Lung (tissue), 12 donors: ENCODE results near the gene WWTR1. TPM values are rescaled to one million over a fixed set of nuclear protein-coding genes. Genes with fewer than 3 reads are reported as not detected.

ENCODE experiments used
- ATAC-seq: fragments of 200-7000 bp; cut with Tn5 transposase; one replicate; pipeline ENCODE4 v1.9.1; 2020; ENCODE audit warnings: moderate number of reproducible peaks; ENCODE audit not compliant: insufficient read depth, low FRiP score
- DNase-seq, 3 donors: peaks; one replicate each; pipeline ENCODE4 v3.0.0-alpha.2; 2013 to 2017
- H3K27ac ChIP-seq, 2 donors: one replicate each; pipeline ENCODE4 v1.5.1; 2013; ENCODE audit warnings: mild to moderate bottlenecking in 2 of 2, moderate library complexity in 2 of 2, control low read depth in 1 of 2, inconsistent platforms in 1 of 2, low read depth in 1 of 2, low read length in 1 of 2
- H3K27me3 ChIP-seq, 3 donors: one replicate each; pipeline ENCODE4 v1.5.1; 2013; ENCODE audit warnings: low read length in 2 of 3; ENCODE audit not compliant: control insufficient read depth in 3 of 3, insufficient read depth in 3 of 3
- H3K36me3 ChIP-seq, 4 donors: one replicate each; pipeline ENCODE4 v1.5.1; 2013; ENCODE audit warnings: low read length in 4 of 4, mild to moderate bottlenecking in 1 of 4, moderate library complexity in 1 of 4; ENCODE audit not compliant: control insufficient read depth in 4 of 4, insufficient read depth in 4 of 4
- H3K4me1 ChIP-seq, 5 donors: one replicate each; pipeline ENCODE4 v1.5.1; 2013; ENCODE audit warnings: low read length in 5 of 5, mild to moderate bottlenecking in 2 of 5, moderate library complexity in 1 of 5; ENCODE audit not compliant: control insufficient read depth in 5 of 5, insufficient read depth in 5 of 5
- H3K4me3 ChIP-seq: one replicate; pipeline ENCODE4 v1.5.1; 2013; ENCODE audit warnings: mild to moderate bottlenecking, control low read depth, moderate library complexity
- H3K9ac ChIP-seq, 2 donors: one replicate each; pipeline ENCODE4 v1.5.1; 2013; ENCODE audit warnings: low read length in 2 of 2, control low read depth in 1 of 2; ENCODE audit not compliant: insufficient read depth in 1 of 2
- H3K9me3 ChIP-seq, 4 donors: one replicate each; pipeline ENCODE4 v1.5.1; 2013; ENCODE audit warnings: low read length in 3 of 4, mild to moderate bottlenecking in 1 of 4, moderate library complexity in 1 of 4; ENCODE audit not compliant: control insufficient read depth in 4 of 4, insufficient read depth in 3 of 4
- WGBS, 2 donors: extraction: QIAGEN DNeasy Blood & Tissue Kit; methylation state at CpG; one replicate each; pipeline ENCODE4 v1.1.7; 2013; 5-methylcytosine and 5-hydroxymethylcytosine counted together
- polyA plus RNA-seq, 2 donors: library from polyadenylated mRNA; stranded (reverse); fragments of 200-250 nt; gene quantifications; one replicate each; pipeline ENCODE4 v1.2.1, GENCODE V29; 2013
- total RNA-seq, 2 donors: library from RNA; depleted of rRNA in 1 of 2; stranded (reverse); fragments of >200 nt in 1 of 2; gene quantifications; one replicate each; pipeline ENCODE4 v1.2.1, GENCODE V29; 2014 to 2021
- TF ChIP-seq, protein P1 (sequence below): IDR thresholded peaks from 2 replicates; pipeline ENCODE4 v1.5.1; 2012; ENCODE audit warnings: mild to moderate bottlenecking; ENCODE audit errors: control extremely low read depth, extremely low read depth
- donor health status: control.
- donor health status: control.
- donor health status: Bipolar disorder and iron deficiency.
- donor health status: healthy.
- donor health status: DM: yes; HTN: yes; CAD: no.

The WWTR1 gene
- total and polyA plus RNA-seq, 4 donors, result 29.3 to 186 (median 63.4) TPM

DNA sequence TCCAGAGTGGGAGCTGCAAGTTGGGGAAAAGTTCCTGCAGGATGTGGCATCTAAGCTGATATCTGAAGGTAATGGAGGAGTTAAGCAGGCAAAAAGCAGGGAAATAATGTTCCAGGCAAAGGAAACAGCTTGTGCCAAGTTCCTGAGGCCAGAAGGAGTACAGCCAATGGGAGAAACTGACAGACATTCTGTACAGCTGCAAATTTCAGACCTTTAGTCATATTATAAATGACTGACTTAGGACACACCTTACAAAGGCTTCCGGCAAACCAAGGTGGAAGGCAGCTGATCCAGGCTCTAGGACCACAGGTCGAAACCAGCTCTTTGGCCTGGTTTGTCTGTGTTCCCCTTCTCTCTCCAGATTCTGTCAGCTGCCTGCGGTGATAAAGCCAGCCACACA, 9.3 kb downstream of the WWTR1 start:
- peaks cover 3 to 24% (median 17%) of the 10 kb centered on the region in 4 donors for H3K36me3 ChIP-seq
- H3K9ac ChIP-seq, result no peak overlapping the region
- WGBS, 2 donors, result 65 to 80% methylated on average over 3 of the region's 3 CpGs
- peaks cover 0 to 2% (median 0%) of the 10 kb centered on the region in 4 donors for H3K9me3 ChIP-seq
- H3K4me3 ChIP-seq, result no peak overlapping the region
- DNase-seq (peak in 1 of 3 donors; percentile 19), ATAC-seq (no peak)
- peak overlapping the region in 1 of 2 donors; percentile 14 for H3K27ac ChIP-seq
- peaks cover 3 to 40% (median 4%) of the 10 kb centered on the region in 5 donors for H3K4me1 ChIP-seq
- no peaks in the 10 kb centered on the region for H3K27me3 ChIP-seq
- TF ChIP-seq, protein P1, sequence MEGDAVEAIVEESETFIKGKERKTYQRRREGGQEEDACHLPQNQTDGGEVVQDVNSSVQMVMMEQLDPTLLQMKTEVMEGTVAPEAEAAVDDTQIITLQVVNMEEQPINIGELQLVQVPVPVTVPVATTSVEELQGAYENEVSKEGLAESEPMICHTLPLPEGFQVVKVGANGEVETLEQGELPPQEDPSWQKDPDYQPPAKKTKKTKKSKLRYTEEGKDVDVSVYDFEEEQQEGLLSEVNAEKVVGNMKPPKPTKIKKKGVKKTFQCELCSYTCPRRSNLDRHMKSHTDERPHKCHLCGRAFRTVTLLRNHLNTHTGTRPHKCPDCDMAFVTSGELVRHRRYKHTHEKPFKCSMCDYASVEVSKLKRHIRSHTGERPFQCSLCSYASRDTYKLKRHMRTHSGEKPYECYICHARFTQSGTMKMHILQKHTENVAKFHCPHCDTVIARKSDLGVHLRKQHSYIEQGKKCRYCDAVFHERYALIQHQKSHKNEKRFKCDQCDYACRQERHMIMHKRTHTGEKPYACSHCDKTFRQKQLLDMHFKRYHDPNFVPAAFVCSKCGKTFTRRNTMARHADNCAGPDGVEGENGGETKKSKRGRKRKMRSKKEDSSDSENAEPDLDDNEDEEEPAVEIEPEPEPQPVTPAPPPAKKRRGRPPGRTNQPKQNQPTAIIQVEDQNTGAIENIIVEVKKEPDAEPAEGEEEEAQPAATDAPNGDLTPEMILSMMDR, result no peak

GRCh38 chr3:149647812-149648211, 10.0 kb downstream of the WWTR1 start:
- no peak overlapping the region for H3K27ac ChIP-seq
- TF ChIP-seq, protein P1, result no peak
- DNase-seq (no peak), ATAC-seq (no peak)
- peaks cover 3 to 23% (median 17%) of the 10 kb centered on the region in 4 donors for H3K36me3 ChIP-seq
- H3K4me3 ChIP-seq, result no peak overlapping the region
- H3K27me3 ChIP-seq, result no peaks in the 10 kb centered on the region
- peaks cover 0 to 2% (median 0%) of the 10 kb centered on the region in 4 donors for H3K9me3 ChIP-seq
- no peak overlapping the region for H3K9ac ChIP-seq
- 92 to 95% methylated on average over 1 of the region's 1 CpG for WGBS, 2 donors
- H3K4me1 ChIP-seq, result peaks cover 3 to 37% (median 9%) of the 10 kb centered on the region in 5 donors

DNA sequence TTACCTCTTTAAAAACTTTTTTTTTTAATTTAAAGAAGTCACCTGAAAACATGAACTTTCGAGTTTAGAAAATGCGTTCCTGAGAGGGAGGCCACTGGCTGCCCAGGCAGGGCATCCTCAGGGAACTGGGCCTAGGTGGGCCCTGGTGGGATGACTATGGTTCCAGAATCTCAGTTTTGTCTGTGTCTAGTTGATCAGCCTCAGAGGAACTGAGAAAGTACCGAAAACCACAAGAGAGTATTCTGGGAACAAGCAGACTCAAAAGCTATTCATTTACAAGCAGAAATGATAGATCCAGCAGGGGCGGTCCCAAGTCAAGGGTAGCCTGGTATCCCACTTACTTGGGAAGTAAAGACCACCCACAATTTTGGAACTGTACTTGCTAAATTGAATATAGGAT, 10.5 kb downstream of the WWTR1 start:
- H3K9me3 ChIP-seq, result peaks cover 0 to 2% (median 0%) of the 10 kb centered on the region in 4 donors
- TF ChIP-seq, protein P1, result no peak
- H3K9ac ChIP-seq, result no peak overlapping the region
- peak overlapping the region in 1 of 2 donors; percentile 22 for H3K27ac ChIP-seq
- peaks cover 3 to 37% (median 10%) of the 10 kb centered on the region in 5 donors for H3K4me1 ChIP-seq
- no peak overlapping the region for H3K4me3 ChIP-seq
- H3K36me3 ChIP-seq, result peaks cover 3 to 23% (median 16%) of the 10 kb centered on the region in 4 donors
- ATAC-seq, result no peak
- WGBS, 2 donors, result 90 to 92% methylated on average over 4 of the region's 4 CpGs
- no peaks in the 10 kb centered on the region for H3K27me3 ChIP-seq
- DNase-seq, result no peak

- no peak overlapping the region for H3K9ac ChIP-seq
- ATAC-seq (no peak), DNase-seq (no peak)
- peaks cover 3 to 21% (median 12%) of the 10 kb centered on the region in 4 donors for H3K36me3 ChIP-seq
- no peaks in the 10 kb centered on the region for H3K27me3 ChIP-seq
- H3K4me3 ChIP-seq, result no peak overlapping the region
- TF ChIP-seq, protein P1, result no peak
- peaks cover 5 to 38% (median 12%) of the 10 kb centered on the region in 5 donors for H3K4me1 ChIP-seq
- no peak overlapping the region for H3K27ac ChIP-seq
- WGBS, 2 donors, result 91% methylated on average over 4 of the region's 4 CpGs
- peaks cover 0 to 2% (median 0%) of the 10 kb centered on the region in 4 donors for H3K9me3 ChIP-seq
These were observed 11.6 kb downstream of the WWTR1 start for GRCh38 chr3:149646181-149646766.
